ENCODE measurements around the gene RAC3. TPM values are rescaled to one million over a fixed set of nuclear protein-coding genes. Genes with fewer than 3 reads are reported as not detected.

Gene RAC3
- total RNA-seq, 2 experiments from 2014 or later, result 15.1 to 24.4 TPM

DNA sequence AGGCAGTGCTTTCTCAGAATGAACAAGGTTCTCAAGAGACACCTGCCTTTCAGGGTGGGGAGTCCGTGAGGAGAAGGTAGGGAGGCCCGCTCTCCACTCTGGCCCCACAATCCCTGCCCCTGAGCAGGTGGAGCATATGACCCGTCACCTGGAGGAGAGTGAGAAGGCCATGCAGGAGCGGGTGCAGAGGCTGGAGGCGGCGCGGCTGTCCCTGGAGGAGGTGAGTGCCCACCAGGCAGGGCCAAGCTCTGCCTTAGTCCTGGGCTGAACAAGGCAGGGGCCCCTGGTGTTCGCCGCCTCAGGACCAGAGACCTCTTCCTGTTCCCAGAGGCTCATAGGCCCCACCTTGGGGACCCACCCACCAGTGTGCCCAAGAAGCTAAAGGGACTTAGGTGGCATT, 2.5 kb upstream of the RAC3 start:
- H3K9me3 ChIP-seq (ENCODE audit: low read length), result no peaks in the 10 kb centered on the region
- no peaks in the 10 kb centered on the region for H4K20me1 ChIP-seq (ENCODE audit: insufficient read depth, low read length)
- intact Hi-C loops (cut with micrococcal nuclease; ENCODE audit: unreplicated experiment), result no loop called here
- no TSS peak for BruUV-seq (replicated peaks)
- ChIA-PET POLR2A (no interaction called here), CTCF (ENCODE audit: unreplicated experiment) (no interaction called here)
- no peaks in the 10 kb centered on the region for H3K36me3 ChIP-seq (ENCODE audit: insufficient read depth, low read length)
- H3K4me3 ChIP-seq (ENCODE audit: low read depth, low read length, poor library complexity, severe bottlenecking), result no peak overlapping the region
- H2AFZ ChIP-seq (ENCODE audit: low read length), result no peak overlapping the region
- no peaks in the 10 kb centered on the region for H3K9me2 ChIP-seq (ENCODE audit: insufficient read depth, low read length)
- no peaks in the 10 kb centered on the region for H3K79me2 ChIP-seq (ENCODE audit: insufficient read depth, low read depth, low read length)
- DNase-seq (ENCODE audit: low spot score), result no peak
- TF ChIP-seq EZH2phosphoT487 (IDR thresholded peaks at IDR 0.05; ENCODE audit: borderline replicate concordance, low read depth, low read length), result no peak
- TF ChIP-seq, protein P1, sequence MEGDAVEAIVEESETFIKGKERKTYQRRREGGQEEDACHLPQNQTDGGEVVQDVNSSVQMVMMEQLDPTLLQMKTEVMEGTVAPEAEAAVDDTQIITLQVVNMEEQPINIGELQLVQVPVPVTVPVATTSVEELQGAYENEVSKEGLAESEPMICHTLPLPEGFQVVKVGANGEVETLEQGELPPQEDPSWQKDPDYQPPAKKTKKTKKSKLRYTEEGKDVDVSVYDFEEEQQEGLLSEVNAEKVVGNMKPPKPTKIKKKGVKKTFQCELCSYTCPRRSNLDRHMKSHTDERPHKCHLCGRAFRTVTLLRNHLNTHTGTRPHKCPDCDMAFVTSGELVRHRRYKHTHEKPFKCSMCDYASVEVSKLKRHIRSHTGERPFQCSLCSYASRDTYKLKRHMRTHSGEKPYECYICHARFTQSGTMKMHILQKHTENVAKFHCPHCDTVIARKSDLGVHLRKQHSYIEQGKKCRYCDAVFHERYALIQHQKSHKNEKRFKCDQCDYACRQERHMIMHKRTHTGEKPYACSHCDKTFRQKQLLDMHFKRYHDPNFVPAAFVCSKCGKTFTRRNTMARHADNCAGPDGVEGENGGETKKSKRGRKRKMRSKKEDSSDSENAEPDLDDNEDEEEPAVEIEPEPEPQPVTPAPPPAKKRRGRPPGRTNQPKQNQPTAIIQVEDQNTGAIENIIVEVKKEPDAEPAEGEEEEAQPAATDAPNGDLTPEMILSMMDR (conservative IDR thresholded peaks at IDR 0.05; ENCODE audit: low read length), result no peak
- H3K27ac ChIP-seq (ENCODE audit: low read depth, low read length, poor library complexity, severe bottlenecking), result no peak overlapping the region
- H3K4me1 ChIP-seq (ENCODE audit: insufficient read depth, low read length, poor library complexity, severe bottlenecking), result peaks cover 18% of the 10 kb centered on the region
- no peak overlapping the region for H3K4me2 ChIP-seq (ENCODE audit: low read length)

DNA sequence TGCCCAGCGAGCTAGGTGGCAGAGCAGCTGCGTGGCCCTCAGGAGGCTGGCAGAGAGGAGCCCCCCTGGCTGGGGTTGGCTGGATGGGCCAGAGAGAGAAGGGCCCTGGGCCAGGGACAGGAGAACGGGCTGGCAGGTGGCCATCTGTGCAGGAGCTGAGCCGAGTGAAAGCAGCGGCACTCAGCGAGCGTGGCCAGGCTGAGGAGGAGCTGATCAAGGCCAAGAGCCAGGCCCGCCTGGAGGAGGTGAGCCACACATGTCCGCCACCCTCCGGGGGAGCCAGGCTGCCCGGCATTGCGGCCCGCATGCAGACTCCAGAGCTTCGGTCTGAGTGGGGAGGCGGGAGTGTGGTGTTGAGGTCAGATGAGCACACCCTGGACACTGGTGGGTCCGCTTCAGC, 2.1 kb upstream of the RAC3 start:
- Histone ChIP-seq H3K36me3 (ENCODE audit: insufficient read depth, low read length) (no peaks in the 10 kb centered on the region), H4K20me1 (ENCODE audit: insufficient read depth, low read length) (no peaks in the 10 kb centered on the region), H3K9me3 (ENCODE audit: low read length) (no peaks in the 10 kb centered on the region), H3K79me2 (ENCODE audit: insufficient read depth, low read depth, low read length) (no peaks in the 10 kb centered on the region), H3K4me3 (ENCODE audit: low read depth, low read length, poor library complexity, severe bottlenecking) (no peak overlapping the region), H3K9me2 (ENCODE audit: insufficient read depth, low read length) (no peaks in the 10 kb centered on the region), H3K4me2 (ENCODE audit: low read length) (no peak overlapping the region), H2AFZ (ENCODE audit: low read length) (no peak overlapping the region), H3K27ac (ENCODE audit: low read depth, low read length, poor library complexity, severe bottlenecking) (no peak overlapping the region), H3K4me1 (ENCODE audit: insufficient read depth, low read length, poor library complexity, severe bottlenecking) (peaks cover 14% of the 10 kb centered on the region)
- TF ChIP-seq, protein P1 (conservative IDR thresholded peaks at IDR 0.05; ENCODE audit: low read length), result no peak
- no peak for TF ChIP-seq EZH2phosphoT487 (IDR thresholded peaks at IDR 0.05; ENCODE audit: borderline replicate concordance, low read depth, low read length)
- no TSS peak for BruUV-seq (replicated peaks)
- DNase-seq (ENCODE audit: low spot score), result no peak
- POLR2A ChIA-PET, result interaction anchor here (1.2 kb wide), 1 partner anchor 135 kb away, joined by 3 read pairs; no protein-coding TSS in a partner anchor
- CTCF ChIA-PET (ENCODE audit: unreplicated experiment), result no interaction called here
- intact Hi-C loops (cut with micrococcal nuclease; ENCODE audit: unreplicated experiment), result no loop called here

DNA sequence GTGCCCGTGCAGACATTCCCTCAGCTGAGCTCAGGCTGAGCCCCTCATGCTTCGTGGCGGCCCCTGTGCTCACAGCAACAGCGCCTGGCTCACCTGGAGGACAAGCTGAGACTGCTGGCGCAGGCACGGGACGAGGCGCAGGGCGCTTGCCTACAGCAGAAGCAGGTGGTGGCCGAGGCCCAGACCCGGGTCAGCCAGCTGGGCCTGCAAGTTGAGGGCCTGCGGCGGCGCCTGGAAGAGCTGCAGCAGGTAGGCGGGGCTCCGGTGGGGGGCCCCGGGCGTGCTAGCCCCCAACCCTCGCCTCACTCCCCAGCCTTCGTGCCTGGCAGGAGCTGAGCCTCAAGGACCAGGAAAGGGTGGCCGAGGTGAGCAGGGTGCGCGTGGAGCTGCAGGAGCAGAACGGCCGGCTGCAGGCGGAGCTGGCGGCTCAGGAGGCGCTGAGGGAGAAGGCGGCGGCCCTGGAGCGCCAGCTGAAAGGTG, 1.4 kb upstream of the RAC3 start:
- Histone ChIP-seq H3K36me3 (ENCODE audit: insufficient read depth, low read length) (no peaks in the 10 kb centered on the region), H3K9me2 (ENCODE audit: insufficient read depth, low read length) (no peaks in the 10 kb centered on the region), H3K4me2 (ENCODE audit: low read length) (peak overlapping the region; percentile 62), H3K4me3 (ENCODE audit: low read depth, low read length, poor library complexity, severe bottlenecking) (no peak overlapping the region), H3K27ac (ENCODE audit: low read depth, low read length, poor library complexity, severe bottlenecking) (no peak overlapping the region), H3K4me1 (ENCODE audit: insufficient read depth, low read length, poor library complexity, severe bottlenecking) (peaks cover 12% of the 10 kb centered on the region), H4K20me1 (ENCODE audit: insufficient read depth, low read length) (no peaks in the 10 kb centered on the region), H3K79me2 (ENCODE audit: insufficient read depth, low read depth, low read length) (no peaks in the 10 kb centered on the region), H3K9me3 (ENCODE audit: low read length) (no peaks in the 10 kb centered on the region), H2AFZ (ENCODE audit: low read length) (no peak overlapping the region)
- intact Hi-C loops (cut with micrococcal nuclease; ENCODE audit: unreplicated experiment), result loop anchor here (1.0 to 5.0 kb wide), 2 partner anchors 124 to 177 kb away; no protein-coding TSS in a partner anchor
- ChIA-PET POLR2A (interaction anchor here (1.2 kb wide), 1 partner anchor 136 kb away, joined by 3 read pairs; no protein-coding TSS in a partner anchor), CTCF (ENCODE audit: unreplicated experiment) (no interaction called here)
- TF ChIP-seq, protein P1 (conservative IDR thresholded peaks at IDR 0.05; ENCODE audit: low read length), result no peak
- TF ChIP-seq EZH2phosphoT487 (IDR thresholded peaks at IDR 0.05; ENCODE audit: borderline replicate concordance, low read depth, low read length), result no peak
- no TSS peak for BruUV-seq (replicated peaks)
- no peak for DNase-seq (ENCODE audit: low spot score)

Measured in OCI-LY7 (cell line).